Measurements from ENCODE around the gene ARHGEF39. TPM values are rescaled to one million over a fixed set of nuclear protein-coding genes. Genes with fewer than 3 reads are reported as not detected.

Gene ARHGEF39
- polyA plus RNA-seq, 4 donors = 0.54 to 8.7 (median 3.3) TPM

DNA sequence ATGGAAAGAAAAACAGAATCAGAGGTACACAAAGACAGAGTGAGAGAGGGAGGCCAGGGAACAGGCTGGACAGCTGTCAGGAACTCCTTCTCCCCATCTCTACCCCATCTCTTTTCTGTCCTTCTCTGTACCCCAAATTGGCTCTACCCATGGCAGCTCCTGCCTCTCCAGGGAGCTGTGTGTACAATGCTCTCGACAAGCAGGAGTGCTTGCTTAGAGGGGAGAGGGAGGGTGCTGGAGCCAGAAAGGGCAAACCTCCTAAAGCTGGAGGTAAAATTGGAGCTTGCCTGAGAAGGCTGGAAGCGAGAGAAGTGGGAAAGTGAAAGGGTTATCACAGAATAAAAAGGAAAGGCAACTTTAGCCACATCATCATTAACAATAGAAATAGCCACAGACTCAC, 18.3 kb upstream of the ARHGEF39 start:
- DNase-seq (no peak), FAIRE-seq (no peak)
- H3K27me3 ChIP-seq (ENCODE audit: control insufficient read depth in 3 of 3, insufficient read depth in 3 of 3, low read length in 3 of 3) = no peaks in the 10 kb centered on the region
- no peaks in the 10 kb centered on the region for H3K9me3 ChIP-seq (ENCODE audit: control insufficient read depth in 2 of 2, insufficient read depth in 1 of 2, low read depth in 1 of 2, low read length in 1 of 2)
- H3K4me3 ChIP-seq (ENCODE audit: low read depth in 1 of 3, low read length in 3 of 3) = no peak overlapping the region
- no peak overlapping the region for H3K27ac ChIP-seq (ENCODE audit: low read depth in 1 of 3, low read length in 2 of 3)
- WGBS, 3 donors = 63 to 80% (median 70%) methylated on average over 2 of the region's 2 CpGs
- H3K36me3 ChIP-seq (ENCODE audit: control insufficient read depth in 3 of 3, insufficient read depth in 2 of 3, low read depth in 1 of 3, low read length in 3 of 3) = peaks cover 0 to 45% (median 0%) of the 10 kb centered on the region in 3 donors
- H3K4me1 ChIP-seq (ENCODE audit: control insufficient read depth in 3 of 3, insufficient read depth in 2 of 3, low read depth in 1 of 3, low read length in 2 of 3) = peaks cover 0 to 3% (median 0%) of the 10 kb centered on the region in 3 donors

DNA sequence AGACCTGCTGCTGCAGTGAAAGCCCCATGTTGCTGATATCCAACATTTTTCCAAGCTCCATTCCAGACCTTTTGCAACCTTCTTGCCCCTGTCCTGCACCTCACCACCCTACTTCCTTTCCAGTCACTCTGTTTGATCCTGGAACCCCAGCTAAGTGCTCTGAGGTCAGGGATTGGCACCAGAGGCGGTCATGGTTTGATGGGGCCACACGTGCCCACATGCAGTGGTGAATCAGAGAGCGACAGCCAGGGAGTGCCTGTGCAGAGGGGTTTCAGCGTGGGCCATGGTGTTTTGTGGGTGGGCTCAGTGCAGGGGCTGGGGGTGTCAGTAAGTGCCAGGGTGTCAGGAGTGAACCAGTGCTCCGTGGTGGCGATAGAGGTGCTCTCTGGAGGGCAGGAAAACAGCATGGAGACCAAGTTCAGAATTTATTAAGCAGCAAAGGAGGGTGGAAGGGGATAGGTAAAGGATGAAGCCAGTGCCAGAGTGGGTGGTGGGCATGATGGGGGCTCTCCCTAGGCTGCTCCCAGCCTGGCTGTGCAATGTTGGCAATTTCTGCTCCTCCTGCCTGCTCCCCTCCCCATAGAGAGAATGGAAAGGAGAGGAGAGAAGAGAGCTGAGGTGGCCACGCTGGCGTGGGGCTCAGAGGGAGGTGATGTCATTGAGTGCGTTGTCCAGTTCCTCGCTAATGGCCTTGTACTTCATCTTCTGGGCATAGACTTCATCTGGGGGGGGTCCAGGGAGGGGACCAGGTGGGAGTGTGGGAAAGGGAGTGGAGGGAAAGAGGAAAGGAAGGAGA, 17.7 kb upstream of the ARHGEF39 start:
- peaks cover 0 to 40% (median 0%) of the 10 kb centered on the region in 3 donors for H3K36me3 ChIP-seq (ENCODE audit: control insufficient read depth in 3 of 3, insufficient read depth in 2 of 3, low read depth in 1 of 3, low read length in 3 of 3)
- no peaks in the 10 kb centered on the region for H3K4me1 ChIP-seq (ENCODE audit: control insufficient read depth in 3 of 3, insufficient read depth in 2 of 3, low read depth in 1 of 3, low read length in 2 of 3)
- no peaks in the 10 kb centered on the region for H3K9me3 ChIP-seq (ENCODE audit: control insufficient read depth in 2 of 2, insufficient read depth in 1 of 2, low read depth in 1 of 2, low read length in 1 of 2)
- H3K4me3 ChIP-seq (ENCODE audit: low read depth in 1 of 3, low read length in 3 of 3) = no peak overlapping the region
- FAIRE-seq (no peak), DNase-seq (no peak)
- no peaks in the 10 kb centered on the region for H3K27me3 ChIP-seq (ENCODE audit: control insufficient read depth in 3 of 3, insufficient read depth in 3 of 3, low read length in 3 of 3)
- WGBS, 3 donors = 81 to 89% (median 86%) methylated on average over 10 of the region's 10 CpGs
- H3K27ac ChIP-seq (ENCODE audit: low read depth in 1 of 3, low read length in 2 of 3) = no peak overlapping the region

DNA sequence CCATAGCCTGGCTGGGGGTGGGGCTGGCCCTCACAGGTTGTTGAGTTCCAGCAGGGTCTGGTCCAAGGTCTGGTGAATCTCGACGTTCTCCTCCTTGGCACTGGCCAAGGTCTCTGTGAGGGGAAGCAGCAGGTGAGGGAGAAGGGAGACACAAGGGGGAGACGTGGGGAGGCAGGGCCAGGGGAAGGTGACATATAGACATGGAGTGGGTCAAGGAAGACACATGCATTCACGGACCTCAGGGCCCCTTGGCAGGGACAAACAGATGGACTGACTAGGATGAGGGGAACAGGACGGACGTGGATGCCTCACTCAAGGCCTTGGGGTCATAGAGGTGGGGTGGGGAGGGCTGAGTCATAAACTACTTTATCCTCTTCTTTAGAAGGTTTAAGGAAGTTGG, 17.1 kb upstream of the ARHGEF39 start:
- 44 to 66% (median 62%) methylated on average over 6 of the region's 6 CpGs for WGBS, 3 donors
- peaks cover 0 to 36% (median 0%) of the 10 kb centered on the region in 3 donors for H3K36me3 ChIP-seq (ENCODE audit: control insufficient read depth in 3 of 3, insufficient read depth in 2 of 3, low read depth in 1 of 3, low read length in 3 of 3)
- H3K4me3 ChIP-seq (ENCODE audit: low read depth in 1 of 3, low read length in 3 of 3) = no peak overlapping the region
- H3K9me3 ChIP-seq (ENCODE audit: control insufficient read depth in 2 of 2, insufficient read depth in 1 of 2, low read depth in 1 of 2, low read length in 1 of 2) = no peaks in the 10 kb centered on the region
- no peaks in the 10 kb centered on the region for H3K27me3 ChIP-seq (ENCODE audit: control insufficient read depth in 3 of 3, insufficient read depth in 3 of 3, low read length in 3 of 3)
- H3K4me1 ChIP-seq (ENCODE audit: control insufficient read depth in 3 of 3, insufficient read depth in 2 of 3, low read depth in 1 of 3, low read length in 2 of 3) = no peaks in the 10 kb centered on the region
- FAIRE-seq (no peak), DNase-seq (no peak)
- no peak overlapping the region for H3K27ac ChIP-seq (ENCODE audit: low read depth in 1 of 3, low read length in 2 of 3)

DNA sequence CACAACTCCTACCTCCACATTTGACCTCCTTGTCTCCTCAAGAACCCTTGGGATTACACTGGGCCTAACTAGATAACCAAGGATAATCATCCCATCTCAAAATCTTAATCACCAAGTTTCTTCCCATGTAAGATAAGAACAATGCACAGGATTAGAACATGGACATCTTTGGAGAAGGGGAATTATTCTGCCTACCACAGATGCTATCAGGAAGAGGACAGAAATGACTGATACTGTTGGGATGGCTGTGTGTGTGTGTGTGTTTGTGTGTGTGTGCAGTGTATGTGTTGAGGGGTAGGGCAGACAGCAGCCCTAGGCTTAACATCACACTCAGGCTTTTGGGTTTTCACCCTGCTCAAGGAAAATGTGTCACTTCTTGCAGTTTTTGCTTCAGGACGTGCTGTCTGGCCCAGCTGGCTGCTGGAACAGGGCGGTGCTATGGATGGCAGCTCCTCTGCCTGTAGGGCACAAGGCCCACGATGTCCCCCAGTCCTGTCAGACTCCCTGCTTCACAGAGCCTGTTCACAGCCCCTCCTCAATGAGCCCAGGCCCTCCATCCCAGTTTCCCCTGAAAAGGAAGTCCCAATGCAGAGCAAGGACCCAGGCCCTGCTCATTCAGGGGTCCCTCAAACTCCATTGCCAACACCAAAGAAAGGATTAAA, 16.5 kb upstream of the ARHGEF39 start:
- 72 to 81% (median 76%) methylated on average over 3 of the region's 3 CpGs for WGBS, 3 donors
- FAIRE-seq (no peak), DNase-seq (no peak)
- no peak overlapping the region for H3K27ac ChIP-seq (ENCODE audit: low read depth in 1 of 3, low read length in 2 of 3)
- no peaks in the 10 kb centered on the region for H3K9me3 ChIP-seq (ENCODE audit: control insufficient read depth in 2 of 2, insufficient read depth in 1 of 2, low read depth in 1 of 2, low read length in 1 of 2)
- H3K36me3 ChIP-seq (ENCODE audit: control insufficient read depth in 3 of 3, insufficient read depth in 2 of 3, low read depth in 1 of 3, low read length in 3 of 3) = peaks cover 0 to 32% (median 0%) of the 10 kb centered on the region in 3 donors
- H3K4me1 ChIP-seq (ENCODE audit: control insufficient read depth in 3 of 3, insufficient read depth in 2 of 3, low read depth in 1 of 3, low read length in 2 of 3) = no peaks in the 10 kb centered on the region
- peaks cover 0 to 2% (median 0%) of the 10 kb centered on the region in 3 donors for H3K27me3 ChIP-seq (ENCODE audit: control insufficient read depth in 3 of 3, insufficient read depth in 3 of 3, low read length in 3 of 3)
- no peak overlapping the region for H3K4me3 ChIP-seq (ENCODE audit: low read depth in 1 of 3, low read length in 3 of 3)

DNA sequence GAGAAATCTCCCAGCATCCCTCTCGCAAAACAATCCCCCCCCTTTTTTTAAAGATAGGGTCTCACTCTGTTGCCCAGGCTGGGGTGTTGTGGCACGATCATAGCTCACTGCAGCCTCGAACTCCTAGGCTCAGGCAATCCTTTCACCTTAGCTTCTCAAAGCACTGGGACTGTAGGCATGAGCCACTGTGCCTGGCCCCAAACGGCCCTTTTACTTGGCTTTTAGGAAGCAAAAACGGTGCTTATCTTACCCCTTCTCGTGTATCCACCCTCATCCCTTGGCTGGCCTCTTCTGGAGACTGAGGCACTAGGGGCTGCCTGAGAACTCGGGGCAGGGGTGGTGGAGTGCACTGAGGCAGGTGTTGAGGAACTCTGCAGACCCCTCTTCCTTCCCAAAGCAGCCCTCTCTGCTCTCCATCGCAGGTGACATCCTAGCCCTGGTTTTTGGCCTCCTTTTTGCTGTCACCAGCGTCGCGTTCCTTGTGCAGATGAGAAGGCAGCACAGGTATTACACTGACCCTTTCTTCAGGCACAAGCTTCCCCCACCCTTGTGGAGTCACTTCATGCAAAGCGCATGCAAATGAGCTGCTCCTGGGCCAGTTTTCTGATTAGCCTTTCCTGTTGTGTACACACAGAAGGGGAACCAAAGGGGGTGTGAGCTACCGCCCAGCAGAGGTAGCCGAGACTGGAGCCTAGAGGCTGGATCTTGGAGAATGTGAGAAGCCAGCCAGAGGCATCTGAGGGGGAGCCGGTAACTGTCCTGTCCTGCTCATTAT, 15.5 kb upstream of the ARHGEF39 start:
- Histone ChIP-seq H3K4me1 (ENCODE audit: control insufficient read depth in 3 of 3, insufficient read depth in 2 of 3, low read depth in 1 of 3, low read length in 2 of 3) (peaks cover 0 to 5% (median 3%) of the 10 kb centered on the region in 3 donors), H3K27me3 (ENCODE audit: control insufficient read depth in 3 of 3, insufficient read depth in 3 of 3, low read length in 3 of 3) (peaks cover 0 to 8% (median 0%) of the 10 kb centered on the region in 3 donors), H3K9me3 (ENCODE audit: control insufficient read depth in 2 of 2, insufficient read depth in 1 of 2, low read depth in 1 of 2, low read length in 1 of 2) (no peaks in the 10 kb centered on the region), H3K27ac (ENCODE audit: low read depth in 1 of 3, low read length in 2 of 3) (no peak overlapping the region), H3K36me3 (ENCODE audit: control insufficient read depth in 3 of 3, insufficient read depth in 2 of 3, low read depth in 1 of 3, low read length in 3 of 3) (peaks cover 0 to 27% (median 0%) of the 10 kb centered on the region in 3 donors), H3K4me3 (ENCODE audit: low read depth in 1 of 3, low read length in 3 of 3) (no peak overlapping the region)
- DNase-seq (no peak), FAIRE-seq (no peak)
- WGBS, 3 donors = 64 to 80% (median 77%) methylated on average over 15 of the region's 15 CpGs

DNA sequence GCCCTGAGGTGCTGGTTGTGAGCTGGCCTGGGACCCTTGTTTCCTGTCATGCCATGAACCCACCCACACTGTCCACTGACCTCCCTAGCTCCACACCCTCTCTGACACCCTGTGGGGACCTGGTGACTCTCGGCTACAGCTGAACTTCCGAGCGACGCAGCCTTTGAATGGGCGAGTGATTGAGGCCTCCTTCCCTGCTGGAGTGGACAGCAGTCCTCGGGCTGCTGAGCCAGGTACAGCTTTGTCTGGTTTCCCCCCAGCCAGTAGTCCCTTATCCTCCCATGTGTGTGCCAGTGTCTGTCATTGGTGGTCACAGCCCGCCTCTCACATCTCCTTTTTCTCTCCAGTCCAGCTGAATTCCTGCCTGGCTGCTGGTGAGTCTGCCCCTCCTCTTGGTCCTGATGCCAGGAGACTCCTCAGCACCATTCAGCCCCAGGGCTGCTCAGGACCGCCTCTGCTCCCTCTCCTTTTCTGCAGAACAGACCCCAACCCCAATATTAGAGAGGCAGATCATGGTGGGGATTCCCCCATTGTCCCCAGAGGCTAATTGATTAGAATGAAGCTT, 14.9 kb upstream of the ARHGEF39 start:
- no peak overlapping the region for H3K27ac ChIP-seq (ENCODE audit: low read depth in 1 of 3, low read length in 2 of 3)
- H3K36me3 ChIP-seq (ENCODE audit: control insufficient read depth in 3 of 3, insufficient read depth in 2 of 3, low read depth in 1 of 3, low read length in 3 of 3) = peaks cover 0 to 20% (median 0%) of the 10 kb centered on the region in 3 donors
- DNase-seq = no peak
- peaks cover 0 to 5% (median 3%) of the 10 kb centered on the region in 3 donors for H3K4me1 ChIP-seq (ENCODE audit: control insufficient read depth in 3 of 3, insufficient read depth in 2 of 3, low read depth in 1 of 3, low read length in 2 of 3)
- no peak overlapping the region for H3K4me3 ChIP-seq (ENCODE audit: low read depth in 1 of 3, low read length in 3 of 3)
- FAIRE-seq = no peak
- WGBS, 3 donors = 88 to 94% (median 93%) methylated on average over 8 of the region's 8 CpGs
- H3K27me3 ChIP-seq (ENCODE audit: control insufficient read depth in 3 of 3, insufficient read depth in 3 of 3, low read length in 3 of 3) = peaks cover 0 to 12% (median 0%) of the 10 kb centered on the region in 3 donors
- no peaks in the 10 kb centered on the region for H3K9me3 ChIP-seq (ENCODE audit: control insufficient read depth in 2 of 2, insufficient read depth in 1 of 2, low read depth in 1 of 2, low read length in 1 of 2)

DNA sequence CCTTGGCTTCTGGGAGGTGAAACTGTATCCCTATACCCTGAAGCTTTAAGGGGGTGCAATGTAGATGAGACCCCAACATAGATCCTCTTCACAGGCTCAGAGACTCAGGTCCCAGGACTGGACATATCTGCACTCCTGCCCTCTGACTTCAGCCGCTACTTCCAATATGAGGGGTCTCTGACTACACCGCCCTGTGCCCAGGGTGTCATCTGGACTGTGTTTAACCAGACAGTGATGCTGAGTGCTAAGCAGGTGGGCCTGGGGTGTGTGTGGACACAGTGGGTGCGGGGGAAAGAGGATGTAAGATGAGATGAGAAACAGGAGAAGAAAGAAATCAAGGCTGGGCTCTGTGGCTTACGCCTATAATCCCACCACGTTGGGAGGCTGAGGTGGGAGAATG, 14.1 kb upstream of the ARHGEF39 start:
- peaks cover 0 to 16% (median 0%) of the 10 kb centered on the region in 3 donors for H3K36me3 ChIP-seq (ENCODE audit: control insufficient read depth in 3 of 3, insufficient read depth in 2 of 3, low read depth in 1 of 3, low read length in 3 of 3)
- H3K4me1 ChIP-seq (ENCODE audit: control insufficient read depth in 3 of 3, insufficient read depth in 2 of 3, low read depth in 1 of 3, low read length in 2 of 3) = peaks cover 0 to 5% (median 3%) of the 10 kb centered on the region in 3 donors
- no peaks in the 10 kb centered on the region for H3K9me3 ChIP-seq (ENCODE audit: control insufficient read depth in 2 of 2, insufficient read depth in 1 of 2, low read depth in 1 of 2, low read length in 1 of 2)
- WGBS, 3 donors = 87 to 93% (median 92%) methylated on average over 5 of the region's 5 CpGs
- no peak for DNase-seq
- H3K27me3 ChIP-seq (ENCODE audit: control insufficient read depth in 3 of 3, insufficient read depth in 3 of 3, low read length in 3 of 3) = peaks cover 0 to 12% (median 0%) of the 10 kb centered on the region in 3 donors
- H3K27ac ChIP-seq (ENCODE audit: low read depth in 1 of 3, low read length in 2 of 3) = no peak overlapping the region
- FAIRE-seq = no peak
- H3K4me3 ChIP-seq (ENCODE audit: low read depth in 1 of 3, low read length in 3 of 3) = no peak overlapping the region
